ENCODE data around the gene CNBD2. TPM values are rescaled to one million over a fixed set of nuclear protein-coding genes. Genes with fewer than 3 reads are reported as not detected.

Gene CNBD2
- total RNA-seq: 3.7 TPM
- long read RNA-seq, partial matches to known transcripts: 0 of 3 reads
- long read RNA-seq, other reads (novel, unspliced or antisense): 0 of 3 reads

GRCh38 chr20:35967979-35968640 is at the start of gene CNBD2:
Gene CNBD2, plus strand, starts transcription at chr20:35968590. Its CDS starts 173 bp downstream, at chr20:35968763.
- Histone ChIP-seq H3K27me3 (ENCODE audit: low read depth) (no peaks in the 10 kb centered on the region), H3K4me1 (no peaks in the 10 kb centered on the region), H3K27ac (replicated peaks) (no peak within 1 kb of the TSS), H3K4me3 (no peak within 1 kb of the TSS), H3K36me3 (no peaks in the 10 kb centered on the region), H3K9me3 (replicated peaks) (no peaks in the 10 kb centered on the region)
- intact Hi-C loops (cut with micrococcal nuclease): no loop called here
- DNase-seq: no peak
- TF ChIP-seq, protein P1, sequence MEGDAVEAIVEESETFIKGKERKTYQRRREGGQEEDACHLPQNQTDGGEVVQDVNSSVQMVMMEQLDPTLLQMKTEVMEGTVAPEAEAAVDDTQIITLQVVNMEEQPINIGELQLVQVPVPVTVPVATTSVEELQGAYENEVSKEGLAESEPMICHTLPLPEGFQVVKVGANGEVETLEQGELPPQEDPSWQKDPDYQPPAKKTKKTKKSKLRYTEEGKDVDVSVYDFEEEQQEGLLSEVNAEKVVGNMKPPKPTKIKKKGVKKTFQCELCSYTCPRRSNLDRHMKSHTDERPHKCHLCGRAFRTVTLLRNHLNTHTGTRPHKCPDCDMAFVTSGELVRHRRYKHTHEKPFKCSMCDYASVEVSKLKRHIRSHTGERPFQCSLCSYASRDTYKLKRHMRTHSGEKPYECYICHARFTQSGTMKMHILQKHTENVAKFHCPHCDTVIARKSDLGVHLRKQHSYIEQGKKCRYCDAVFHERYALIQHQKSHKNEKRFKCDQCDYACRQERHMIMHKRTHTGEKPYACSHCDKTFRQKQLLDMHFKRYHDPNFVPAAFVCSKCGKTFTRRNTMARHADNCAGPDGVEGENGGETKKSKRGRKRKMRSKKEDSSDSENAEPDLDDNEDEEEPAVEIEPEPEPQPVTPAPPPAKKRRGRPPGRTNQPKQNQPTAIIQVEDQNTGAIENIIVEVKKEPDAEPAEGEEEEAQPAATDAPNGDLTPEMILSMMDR (IDR thresholded peaks at IDR 0.05; ENCODE audit: borderline replicate concordance): no peak

GRCh38 chr20:35920523-35920922 is 47.9 kb upstream of the CNBD2 start:
- H3K4me3 ChIP-seq: no peak overlapping the region
- intact Hi-C loops (cut with micrococcal nuclease): no loop called here

DNA sequence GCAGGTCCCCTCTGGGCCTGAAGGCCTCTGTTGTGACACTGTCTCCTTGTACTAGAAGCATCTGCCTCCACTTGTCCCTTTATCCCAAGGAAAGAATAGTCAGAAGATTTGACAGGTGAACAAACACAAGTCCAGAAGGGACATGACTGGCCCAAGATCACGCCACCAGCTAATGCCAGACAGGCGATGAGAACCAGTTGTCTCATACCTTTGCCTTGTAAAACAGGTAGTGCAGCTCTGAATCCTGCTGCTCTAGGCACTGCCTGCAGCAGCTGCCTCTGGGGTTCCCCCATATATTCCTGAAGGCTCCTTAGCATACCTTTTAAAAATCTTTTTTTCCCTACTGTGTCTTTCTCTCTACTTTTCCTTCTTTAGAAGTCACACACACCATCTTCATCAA is 39.1 kb upstream of the CNBD2 start:
- TF ChIP-seq, protein P1 (IDR thresholded peaks at IDR 0.05; ENCODE audit: borderline replicate concordance): no peak
- H3K4me3 ChIP-seq: no peak overlapping the region
- no peaks in the 10 kb centered on the region for H3K9me3 ChIP-seq (replicated peaks)
- H3K27ac ChIP-seq (replicated peaks): no peak overlapping the region
- H3K4me1 ChIP-seq: no peaks in the 10 kb centered on the region
- H3K27me3 ChIP-seq (ENCODE audit: low read depth): no peaks in the 10 kb centered on the region
- intact Hi-C loops (cut with micrococcal nuclease): no loop called here
- no peak for DNase-seq
- H3K36me3 ChIP-seq: peaks cover 69% of the 10 kb centered on the region

More at GRCh38 chr20:35920523-35920922, 47.9 kb upstream of the CNBD2 start:
- no peaks in the 10 kb centered on the region for H3K27me3 ChIP-seq (ENCODE audit: low read depth)
- TF ChIP-seq, protein P1 (IDR thresholded peaks at IDR 0.05; ENCODE audit: borderline replicate concordance): no peak
- H3K9me3 ChIP-seq (replicated peaks): no peaks in the 10 kb centered on the region
- peaks cover 59% of the 10 kb centered on the region for H3K36me3 ChIP-seq
- H3K4me1 ChIP-seq: peaks cover 7% of the 10 kb centered on the region
- H3K27ac ChIP-seq (replicated peaks): no peak overlapping the region
- no peak for DNase-seq

DNA sequence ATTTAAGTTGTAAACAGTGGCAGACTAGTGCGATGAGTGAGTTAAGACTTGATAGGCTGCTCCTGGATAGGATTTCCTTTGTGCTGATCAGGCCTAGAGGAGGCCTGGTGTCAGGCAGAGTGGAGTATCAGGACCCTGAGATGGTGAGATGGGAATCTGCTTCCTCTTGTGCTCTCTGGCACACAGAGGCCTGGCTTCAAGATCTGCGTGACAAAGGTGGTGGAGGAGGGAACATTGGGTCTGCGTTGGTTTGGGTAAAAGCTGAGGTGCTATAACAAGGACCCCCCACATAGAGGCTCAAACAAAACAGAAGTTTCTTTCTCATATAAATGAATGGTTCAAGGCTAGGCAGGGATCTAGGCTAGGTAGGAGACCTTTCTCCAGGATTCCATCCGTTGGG is 34.3 kb upstream of the CNBD2 start:
- intact Hi-C loops (cut with micrococcal nuclease): no loop called here
- no peaks in the 10 kb centered on the region for H3K4me1 ChIP-seq
- no peak overlapping the region for H3K27ac ChIP-seq (replicated peaks)
- DNase-seq: no peak
- no peaks in the 10 kb centered on the region for H3K9me3 ChIP-seq (replicated peaks)
- TF ChIP-seq, protein P1 (IDR thresholded peaks at IDR 0.05; ENCODE audit: borderline replicate concordance): no peak
- H3K4me3 ChIP-seq: no peak overlapping the region
- H3K36me3 ChIP-seq: peaks cover 64% of the 10 kb centered on the region
- H3K27me3 ChIP-seq (ENCODE audit: low read depth): no peaks in the 10 kb centered on the region

DNA sequence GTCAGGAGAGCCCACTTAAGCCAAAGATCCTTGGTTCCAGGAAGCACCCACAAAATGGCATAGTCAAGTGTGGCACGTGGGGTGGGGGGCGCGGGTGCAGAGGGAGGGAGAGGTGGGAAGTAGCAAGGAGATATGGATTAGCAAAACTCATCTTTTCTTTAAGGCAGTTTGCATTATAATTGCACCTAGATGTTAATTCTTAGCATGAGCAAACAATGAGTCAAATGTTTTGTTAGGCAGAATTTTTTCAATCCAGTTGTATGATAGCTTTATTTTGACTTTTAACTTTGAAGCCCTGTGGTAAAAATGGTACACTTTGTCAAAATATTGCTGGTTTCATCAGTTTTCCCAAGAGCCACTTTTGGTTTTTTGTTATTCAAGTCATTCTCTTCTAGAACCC is 29.1 kb upstream of the CNBD2 start:
- no peak overlapping the region for H3K4me3 ChIP-seq
- no peaks in the 10 kb centered on the region for H3K4me1 ChIP-seq
- H3K27ac ChIP-seq (replicated peaks): no peak overlapping the region
- TF ChIP-seq, protein P1 (IDR thresholded peaks at IDR 0.05; ENCODE audit: borderline replicate concordance): no peak
- intact Hi-C loops (cut with micrococcal nuclease): no loop called here
- H3K36me3 ChIP-seq: peaks cover 63% of the 10 kb centered on the region
- H3K9me3 ChIP-seq (replicated peaks): no peaks in the 10 kb centered on the region
- no peak for DNase-seq
- no peaks in the 10 kb centered on the region for H3K27me3 ChIP-seq (ENCODE audit: low read depth)
